Fibroblast of skin of abdomen (primary cell): ENCODE data around the gene PITPNM3.
"Not testable (repeated sequence)": the region's sequence is repeated elsewhere in the genome, so short reads cannot be mapped to it uniquely, and the experiment has no call there.

Experiments
- DNase-seq: peaks from one replicate; pipeline ENCODE4 v3.0.0-alpha.2; 2013

Gene PITPNM3

DNA sequence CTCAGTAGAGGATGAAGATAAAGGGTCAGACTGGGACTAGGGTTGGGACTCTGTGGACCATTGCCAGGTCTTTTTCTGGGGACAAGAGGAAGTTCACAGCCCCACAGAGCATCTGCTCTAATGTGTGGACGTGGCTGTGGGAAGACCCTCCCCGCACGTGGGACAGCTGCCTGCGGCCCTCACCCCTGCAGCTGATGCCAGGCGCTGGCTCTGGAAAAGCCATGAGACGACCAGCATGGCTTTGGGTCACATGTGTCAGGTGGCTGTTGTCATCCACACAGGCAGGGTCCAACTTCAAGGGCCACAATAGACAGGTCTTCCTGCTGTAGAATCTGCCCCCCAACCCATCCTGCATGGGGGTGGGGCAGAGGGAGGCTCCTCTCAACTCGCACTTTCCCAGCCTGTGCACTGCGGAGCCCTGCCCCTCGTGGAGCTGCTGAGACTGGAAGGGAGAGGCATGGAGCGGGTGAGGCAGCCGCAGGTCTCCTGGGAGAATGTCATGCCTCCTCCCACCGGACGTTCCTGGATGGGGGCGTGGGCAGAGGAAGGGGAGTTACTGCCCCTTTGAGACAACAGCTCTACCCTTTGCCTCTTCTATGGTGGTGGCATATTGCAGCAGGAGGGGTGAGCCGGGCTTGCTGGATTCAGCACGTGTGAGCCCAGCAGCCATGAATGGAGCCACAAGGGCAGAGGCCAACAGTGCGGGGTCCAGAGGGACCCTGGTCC, 58.7 kb downstream of the PITPNM3 start:
- DNase-seq, result peak; percentile 5

- DNase-seq, result no peak
Measured at GRCh38 chr17:6496640-6497441, 59.5 kb downstream of the PITPNM3 start.

GRCh38 chr17:6496116-6496481, 60.3 kb downstream of the PITPNM3 start:
- DNase-seq, result no peak

DNA sequence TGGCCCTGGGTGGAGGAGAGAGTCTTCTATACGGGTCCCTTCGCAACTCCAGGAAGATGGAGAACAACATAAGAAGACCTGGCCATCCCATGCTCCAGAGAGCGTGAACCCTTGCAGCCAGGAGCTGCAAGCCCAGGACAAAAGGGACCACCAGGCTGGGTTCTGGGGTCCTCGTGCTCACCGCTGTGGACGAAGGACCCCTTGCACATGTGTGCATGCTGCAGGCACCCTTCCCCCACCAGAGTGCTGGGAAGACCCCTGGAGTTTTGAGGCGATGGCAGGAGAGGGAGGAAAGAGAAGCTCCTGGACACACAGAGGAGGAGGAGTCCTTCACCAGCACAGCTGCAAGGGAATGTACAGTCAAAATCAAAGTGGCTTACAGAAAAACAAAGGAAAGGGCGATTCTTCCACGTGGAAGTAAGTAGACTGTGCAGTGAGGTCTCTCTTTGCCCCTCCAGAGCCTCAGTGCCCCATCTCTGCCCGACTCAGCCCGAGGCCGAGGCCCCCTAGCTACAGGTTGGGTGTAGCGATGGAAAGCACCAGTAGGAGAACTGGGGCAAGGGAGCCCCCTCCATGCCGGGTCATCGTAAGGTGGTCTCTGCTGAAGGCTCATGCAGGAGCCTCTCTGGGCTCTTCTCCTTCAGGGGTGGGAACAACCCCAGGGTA, 60.8 kb downstream of the PITPNM3 start:
- no peak for DNase-seq

- no peak for DNase-seq
Measured at GRCh38 chr17:6494239-6494941, 62.0 kb downstream of the PITPNM3 start.

DNA sequence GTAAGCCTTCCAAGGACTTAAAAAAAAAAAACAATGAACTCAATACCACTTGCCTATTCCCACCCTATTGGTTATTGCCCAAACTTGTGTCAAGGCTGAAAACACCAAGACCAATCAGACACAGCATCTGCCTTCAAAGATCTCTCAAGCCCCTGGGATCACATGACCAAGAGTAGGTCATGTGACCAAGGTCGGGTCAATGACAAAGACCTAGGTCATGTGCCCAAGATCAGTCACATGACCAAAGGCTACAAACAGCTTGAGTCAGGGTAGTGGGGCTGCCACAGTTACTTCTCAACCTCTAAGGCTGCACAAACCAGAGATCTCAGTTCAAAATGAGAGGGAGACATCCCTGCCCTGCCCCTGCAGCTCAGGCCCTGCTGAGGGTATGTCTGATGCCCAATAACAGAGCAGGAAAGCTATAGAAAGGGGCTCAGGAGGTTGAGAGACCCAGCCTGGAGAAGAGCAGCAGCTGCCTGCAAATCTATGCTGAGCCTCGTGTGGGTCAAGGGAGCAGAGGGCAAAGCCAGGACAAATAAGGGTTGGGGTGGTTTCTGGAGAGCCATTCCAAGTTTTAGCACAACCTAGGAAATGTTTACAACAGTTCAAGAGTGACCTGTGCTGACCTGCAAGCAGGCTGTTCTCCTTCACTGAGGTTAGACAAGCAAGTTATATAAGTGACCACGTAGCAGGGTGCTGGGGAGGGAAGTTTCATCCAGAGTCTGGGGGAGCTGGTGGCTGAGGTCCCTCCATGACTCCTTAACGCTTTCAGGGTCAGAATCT, 63.3 kb downstream of the PITPNM3 start:
- DNase-seq, result no peak

DNA sequence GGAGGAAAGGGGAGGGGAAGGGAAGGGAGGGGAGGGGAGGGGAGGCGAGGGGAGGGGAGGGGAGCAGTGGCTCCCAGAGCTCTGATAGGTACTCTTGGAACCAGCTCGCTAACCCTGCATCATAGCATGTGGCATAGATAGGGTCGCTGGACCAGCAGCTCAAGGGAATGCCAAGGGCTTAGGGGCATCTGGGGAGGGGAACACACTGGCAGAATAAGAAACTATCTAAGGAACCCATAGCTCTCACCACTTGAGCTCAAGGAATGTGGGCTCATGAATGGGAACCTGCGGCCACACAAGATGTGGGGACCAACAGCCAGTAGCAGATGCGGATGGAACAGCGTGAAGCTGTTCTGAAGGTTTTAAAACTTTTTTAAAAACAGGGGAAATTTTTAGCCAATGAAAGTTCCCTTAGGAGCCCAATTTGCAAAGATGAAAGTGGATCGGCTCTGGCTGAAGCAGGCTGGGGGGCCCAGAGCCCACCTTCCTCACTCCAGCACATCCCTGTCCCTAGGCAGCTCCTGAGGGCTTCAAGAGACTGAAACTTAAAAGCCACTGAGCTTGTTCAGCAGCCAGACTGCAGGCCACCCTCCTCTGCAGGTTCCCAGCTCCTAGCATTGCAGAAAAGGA, 65.2 kb downstream of the PITPNM3 start:
- no peak for DNase-seq

- no peak for DNase-seq
Measured at GRCh38 chr17:6489016-6489550, 67.3 kb downstream of the PITPNM3 start.

- no peak for DNase-seq
Measured at GRCh38 chr17:6488008-6488539, 68.3 kb downstream of the PITPNM3 start.

DNA sequence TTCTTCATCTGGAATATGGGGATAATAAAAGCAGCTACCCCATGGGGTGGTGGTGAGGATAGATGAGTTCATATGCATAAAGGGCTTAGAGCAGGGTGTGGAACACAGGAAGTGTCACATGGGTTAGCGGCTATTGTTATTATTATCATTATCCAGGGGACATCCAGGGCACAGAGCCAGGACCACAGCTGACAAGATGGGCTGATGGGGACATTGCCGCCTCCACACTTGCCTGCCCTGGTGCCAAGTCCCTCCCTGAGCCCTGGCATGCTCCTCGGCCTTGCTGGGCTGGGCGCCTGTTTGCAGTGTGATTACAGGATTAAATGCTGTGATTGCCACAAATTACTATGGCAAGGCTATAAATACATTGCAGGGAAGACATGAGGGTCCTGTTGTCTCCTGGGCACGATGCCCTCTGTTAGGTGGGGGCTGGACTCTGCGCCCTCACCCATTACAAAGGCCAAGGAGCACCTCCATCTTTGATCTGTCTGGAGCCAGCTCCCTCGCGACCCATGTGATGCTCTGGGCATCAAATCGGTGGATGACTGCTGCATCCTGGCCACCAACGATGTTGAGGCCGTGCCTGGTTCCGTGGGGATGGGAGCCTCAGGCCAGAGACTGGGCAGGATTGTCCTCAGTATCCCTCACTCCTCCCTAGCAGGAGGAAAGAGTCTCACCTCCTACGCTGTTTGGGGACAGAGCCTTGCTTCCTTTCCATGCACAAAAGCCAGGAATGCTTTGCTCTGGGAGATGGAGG, 68.9 kb downstream of the PITPNM3 start:
- no peak for DNase-seq

GRCh38 chr17:6485646-6486412, 70.5 kb downstream of the PITPNM3 start:
- DNase-seq, result no peak

- no peak for DNase-seq
Measured at GRCh38 chr17:6483507-6483906, 72.8 kb downstream of the PITPNM3 start.

DNA sequence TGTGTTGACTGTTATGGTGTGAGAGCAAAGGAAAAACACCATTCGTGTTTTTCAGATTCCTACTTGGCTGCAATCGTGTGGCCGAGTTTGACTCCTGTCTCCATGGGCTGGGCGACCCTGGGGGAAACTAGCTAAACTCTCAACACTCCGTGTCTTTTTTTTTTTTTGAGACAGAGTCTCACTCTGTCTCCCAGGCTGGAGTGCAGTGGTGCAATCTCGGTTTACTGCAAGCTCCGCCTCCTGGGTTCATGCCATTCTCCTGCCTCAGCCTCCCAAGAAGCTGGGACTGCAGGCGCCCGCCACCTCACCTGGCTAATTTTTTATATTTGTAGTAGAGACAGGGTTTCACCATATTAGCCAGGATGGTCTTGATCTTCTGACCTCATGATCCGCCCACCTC, 73.6 kb downstream of the PITPNM3 start:
- not testable (repeated sequence) for DNase-seq

DNA sequence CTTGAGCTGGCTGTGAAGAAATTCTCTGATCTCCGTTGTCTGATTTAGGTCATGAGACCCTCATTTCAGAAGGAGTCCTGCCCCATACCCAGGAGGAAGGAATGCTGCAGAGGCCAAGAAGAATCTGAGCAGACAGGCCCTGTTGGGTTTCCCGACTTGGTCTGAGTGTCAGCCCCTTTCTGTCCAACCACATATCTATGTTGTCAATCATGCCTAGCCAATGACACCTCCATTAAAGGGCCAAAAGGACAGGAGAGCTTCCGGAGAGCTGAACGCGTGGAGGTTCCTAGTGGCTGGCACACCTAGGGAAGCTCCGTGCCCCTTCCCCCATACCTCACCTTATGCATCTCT, 74.3 kb downstream of the PITPNM3 start:
- no peak for DNase-seq

DNA sequence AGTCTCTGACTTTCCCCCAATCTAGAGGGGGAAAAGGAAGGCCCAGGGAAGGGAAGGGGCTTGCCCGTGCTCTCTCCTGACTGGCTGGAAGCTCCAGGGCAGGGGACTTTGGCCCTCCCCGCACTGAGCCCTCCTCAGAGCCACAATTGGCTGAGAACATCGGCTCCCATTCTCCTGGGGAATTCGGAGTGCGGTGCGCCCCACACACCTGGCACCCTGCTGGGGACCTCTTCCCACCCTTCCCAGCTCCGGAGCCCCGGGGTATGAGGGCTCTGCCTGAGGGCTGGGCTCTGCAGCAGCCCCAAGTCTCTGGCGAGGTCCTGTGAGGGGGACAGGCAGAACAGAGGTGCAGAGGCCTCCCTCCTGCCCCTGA, 76.1 kb downstream of the PITPNM3 start:
- no peak for DNase-seq

- no peak for DNase-seq
Measured at GRCh38 chr17:6479622-6480302, 76.6 kb downstream of the PITPNM3 start.

GRCh38 chr17:6478486-6478885, 77.9 kb downstream of the PITPNM3 start:
- no peak for DNase-seq

DNA sequence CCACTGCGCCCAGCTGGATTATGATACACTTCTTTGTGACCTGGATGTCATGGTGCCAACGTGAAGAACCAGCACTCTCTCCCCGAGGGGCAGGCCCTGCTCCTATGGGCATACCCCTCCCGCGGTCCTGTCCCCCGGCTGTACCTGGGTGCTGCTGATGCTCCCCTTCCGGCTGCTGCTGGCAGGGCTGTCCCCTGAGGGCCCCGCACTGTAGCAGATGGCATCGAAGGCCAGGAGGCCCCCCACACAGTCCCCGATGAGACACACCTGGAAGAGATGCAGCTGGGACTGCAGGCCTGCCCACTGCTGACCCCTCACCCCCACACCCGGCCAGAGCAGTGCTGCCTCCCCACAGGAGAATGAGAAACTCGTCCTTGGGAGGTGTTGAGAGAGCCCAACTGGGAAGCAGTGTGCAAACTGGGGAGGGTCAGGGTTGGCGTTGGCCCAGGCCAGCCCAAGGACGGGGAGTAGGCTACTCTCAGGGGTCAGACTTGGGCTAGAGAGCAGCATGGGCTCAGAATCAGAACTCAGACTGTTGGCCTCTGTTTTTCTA, 78.4 kb downstream of the PITPNM3 start:
- DNase-seq, result no peak

- DNase-seq, result no peak
Measured at GRCh38 chr17:6476810-6477179, 79.6 kb downstream of the PITPNM3 start.
